Naive B cell (primary cell): ENCODE data around the gene VIT. TPM values are rescaled to one million over a fixed set of nuclear protein-coding genes. Genes with fewer than 3 reads are reported as not detected.

Source experiments
- ATAC-seq, 2 donors: fragments of 150-1000 bp; cut with Tn5 transposase; 2 replicates each; pipeline ENCODE4 v1.10.0; 2021; ENCODE audit warnings: low read depth in 2 of 2, mild to moderate bottlenecking in 2 of 2, moderate library complexity in 2 of 2
- DNase-seq: peaks from one replicate; pipeline ENCODE4 v3.0.0; 2022
- H3K27ac Mint-ChIP-seq, 6 donors: one replicate each; pipeline ENCODE4 v1.8.0; 2020 to 2022; ENCODE audit warnings: mild to moderate bottlenecking in 6 of 6, mixed read lengths in 6 of 6, moderate library complexity in 5 of 6, inconsistent platforms in 2 of 6
- H3K27me3 Mint-ChIP-seq, 3 donors: one replicate each; pipeline ENCODE4 v1.8.0; 2021 to 2022; ENCODE audit warnings: mixed read lengths in 3 of 3, mild to moderate bottlenecking in 1 of 3
- H3K36me3 Mint-ChIP-seq, 2 donors: one replicate each; pipeline ENCODE4 v1.8.0; 2020 to 2022; ENCODE audit warnings: mixed read lengths in 2 of 2, inconsistent platforms in 1 of 2, mild to moderate bottlenecking in 1 of 2
- H3K4me1 Mint-ChIP-seq, 3 donors: one replicate each; pipeline ENCODE4 v1.8.0; 2020 to 2022; ENCODE audit warnings: mixed read lengths in 3 of 3, inconsistent platforms in 1 of 3, mild to moderate bottlenecking in 1 of 3, moderate library complexity in 1 of 3
- H3K4me3 Mint-ChIP-seq, 8 donors: one replicate each; pipeline ENCODE4 v1.8.0; 2020 to 2022; ENCODE audit warnings: mild to moderate bottlenecking in 8 of 8, mixed read lengths in 8 of 8, moderate library complexity in 8 of 8, inconsistent platforms in 2 of 8
- H3K9me3 Mint-ChIP-seq, 7 donors: one replicate each; pipeline ENCODE4 v1.8.0; 2020 to 2022; ENCODE audit warnings: mixed read lengths in 7 of 7, mild to moderate bottlenecking in 5 of 7, inconsistent platforms in 2 of 7, moderate library complexity in 1 of 7
- polyA plus RNA-seq, 6 donors: library from polyadenylated mRNA; unstranded; fragments of 300-500 nt; fragmentation: Illumina TruSeq; gene quantifications; one replicate each; pipeline ENCODE4 v1.2.3, GENCODE V29; 2021; ENCODE audit warnings: low read depth in 6 of 6

The VIT gene, protein sequence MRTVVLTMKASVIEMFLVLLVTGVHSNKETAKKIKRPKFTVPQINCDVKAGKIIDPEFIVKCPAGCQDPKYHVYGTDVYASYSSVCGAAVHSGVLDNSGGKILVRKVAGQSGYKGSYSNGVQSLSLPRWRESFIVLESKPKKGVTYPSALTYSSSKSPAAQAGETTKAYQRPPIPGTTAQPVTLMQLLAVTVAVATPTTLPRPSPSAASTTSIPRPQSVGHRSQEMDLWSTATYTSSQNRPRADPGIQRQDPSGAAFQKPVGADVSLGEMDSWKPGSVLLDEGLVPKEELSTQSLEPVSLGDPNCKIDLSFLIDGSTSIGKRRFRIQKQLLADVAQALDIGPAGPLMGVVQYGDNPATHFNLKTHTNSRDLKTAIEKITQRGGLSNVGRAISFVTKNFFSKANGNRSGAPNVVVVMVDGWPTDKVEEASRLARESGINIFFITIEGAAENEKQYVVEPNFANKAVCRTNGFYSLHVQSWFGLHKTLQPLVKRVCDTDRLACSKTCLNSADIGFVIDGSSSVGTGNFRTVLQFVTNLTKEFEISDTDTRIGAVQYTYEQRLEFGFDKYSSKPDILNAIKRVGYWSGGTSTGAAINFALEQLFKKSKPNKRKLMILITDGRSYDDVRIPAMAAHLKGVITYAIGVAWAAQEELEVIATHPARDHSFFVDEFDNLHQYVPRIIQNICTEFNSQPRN
- not detected for polyA plus RNA-seq

GRCh38 chr2:36696533-36696932 is at the start of gene VIT:
TSS of gene VIT (plus strand) at chr2:36696707. CDS start at chr2:36716371, 19,664 bp downstream.
- no peaks in the 10 kb centered on the region for H3K4me1 Mint-ChIP-seq
- no peaks in the 10 kb centered on the region for H3K36me3 Mint-ChIP-seq
- no peaks in the 10 kb centered on the region for H3K27me3 Mint-ChIP-seq
- DNase-seq (no peak), ATAC-seq (no peak)
- no peaks in the 10 kb centered on the region for H3K9me3 Mint-ChIP-seq
- H3K27ac Mint-ChIP-seq, result no peak within 1 kb of the TSS
- no peak within 1 kb of the TSS for H3K4me3 Mint-ChIP-seq

DNA sequence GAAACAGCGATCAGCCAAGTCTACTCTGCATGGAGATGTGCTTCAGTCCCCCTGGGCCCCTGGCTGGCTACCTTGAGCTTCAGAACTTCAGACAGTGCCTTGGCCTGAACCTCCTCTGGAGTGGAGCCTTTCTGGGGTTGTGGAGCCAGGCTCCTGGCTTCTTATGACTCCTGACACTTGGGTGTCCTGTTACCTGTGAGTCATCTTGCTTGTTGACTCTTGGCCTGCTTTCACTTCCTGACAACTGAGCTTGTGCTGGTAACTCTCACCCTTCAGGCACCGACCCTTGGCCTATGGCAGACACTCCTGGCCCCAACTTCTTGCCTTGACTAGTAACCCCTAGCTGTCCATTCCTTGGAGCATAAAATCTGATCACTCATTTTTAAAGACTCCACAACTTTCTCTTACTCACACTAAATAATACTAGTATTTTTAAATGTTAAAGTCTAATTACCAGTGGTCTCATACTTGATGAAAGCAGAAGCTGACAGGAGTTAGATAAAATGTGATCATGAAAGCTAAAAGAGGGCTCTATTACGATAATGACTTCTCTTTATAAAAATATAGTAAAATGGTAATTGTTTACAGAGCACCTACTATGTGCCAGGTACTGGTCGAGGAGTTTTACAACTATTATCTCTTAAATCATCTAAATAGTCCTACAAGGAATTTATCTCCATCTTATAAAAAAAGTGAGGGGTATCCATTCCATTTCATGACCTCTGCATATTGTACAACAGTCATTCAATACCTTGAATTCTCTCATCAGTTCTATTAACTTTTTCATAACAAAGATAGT is 46.3 kb upstream of the VIT start:
- H3K27ac Mint-ChIP-seq, result peak overlapping the region in 2 of 6 donors; percentile 18 to 50
- peaks cover 0 to 8% (median 0%) of the 10 kb centered on the region in 7 donors for H3K9me3 Mint-ChIP-seq
- no peak overlapping the region for H3K4me3 Mint-ChIP-seq
- H3K27me3 Mint-ChIP-seq, result no peaks in the 10 kb centered on the region
- H3K4me1 Mint-ChIP-seq, result no peaks in the 10 kb centered on the region
- no peaks in the 10 kb centered on the region for H3K36me3 Mint-ChIP-seq
- DNase-seq (no peak), ATAC-seq (no peak)

DNA sequence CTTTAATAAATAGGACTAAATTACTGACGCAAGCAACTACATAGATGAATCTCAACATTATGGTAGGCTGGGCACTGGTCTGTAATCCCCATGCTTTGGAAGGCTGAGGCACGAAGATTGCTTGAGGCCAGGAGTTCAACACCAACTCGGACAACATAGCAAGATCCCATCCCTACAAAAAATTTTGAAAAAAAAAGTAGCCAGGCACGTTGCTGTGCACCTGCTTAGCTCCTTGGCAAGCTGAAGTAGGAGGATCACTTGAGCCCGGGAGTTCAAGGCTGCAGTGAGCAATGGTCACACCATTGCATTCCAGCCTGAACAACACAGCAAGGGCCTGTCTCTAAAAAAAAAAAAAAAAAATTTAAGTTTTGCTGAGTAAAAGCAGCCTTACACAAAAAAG is 43.4 kb upstream of the VIT start:
- H3K27ac Mint-ChIP-seq, result no peak overlapping the region
- H3K36me3 Mint-ChIP-seq, result no peaks in the 10 kb centered on the region
- ATAC-seq (no peak), DNase-seq (no peak)
- H3K4me3 Mint-ChIP-seq, result no peak overlapping the region
- peaks cover 0 to 4% (median 0%) of the 10 kb centered on the region in 3 donors for H3K27me3 Mint-ChIP-seq
- H3K9me3 Mint-ChIP-seq, result no peaks in the 10 kb centered on the region
- H3K4me1 Mint-ChIP-seq, result no peaks in the 10 kb centered on the region

- DNase-seq (no peak), ATAC-seq (no peak)
- Mint-ChIP-seq H3K4me1 (no peaks in the 10 kb centered on the region), H3K27ac (no peak overlapping the region), H3K9me3 (no peaks in the 10 kb centered on the region), H3K27me3 (peaks cover 0 to 4% (median 0%) of the 10 kb centered on the region in 3 donors), H3K4me3 (no peak overlapping the region), H3K36me3 (no peaks in the 10 kb centered on the region)
Observed at GRCh38 chr2:36653967-36654694, 42.4 kb upstream of the VIT start.

- Mint-ChIP-seq H3K36me3 (no peaks in the 10 kb centered on the region), H3K4me1 (no peaks in the 10 kb centered on the region), H3K9me3 (no peaks in the 10 kb centered on the region), H3K4me3 (no peak overlapping the region), H3K27me3 (peaks cover 0 to 4% (median 0%) of the 10 kb centered on the region in 3 donors), H3K27ac (no peak overlapping the region)
- no peak for ATAC-seq
- DNase-seq, result no peak
Observed at GRCh38 chr2:36655453-36655852, 41.1 kb upstream of the VIT start.

- Mint-ChIP-seq H3K36me3 (no peaks in the 10 kb centered on the region), H3K9me3 (no peaks in the 10 kb centered on the region), H3K4me3 (no peak overlapping the region), H3K27ac (no peak overlapping the region), H3K27me3 (peaks cover 0 to 4% (median 0%) of the 10 kb centered on the region in 3 donors), H3K4me1 (no peaks in the 10 kb centered on the region)
- ATAC-seq (no peak), DNase-seq (no peak)
Observed at GRCh38 chr2:36657703-36658102, 38.8 kb upstream of the VIT start.

GRCh38 chr2:36658277-36658748 is 38.2 kb upstream of the VIT start:
- H3K4me1 Mint-ChIP-seq, result no peaks in the 10 kb centered on the region
- no peaks in the 10 kb centered on the region for H3K9me3 Mint-ChIP-seq
- no peaks in the 10 kb centered on the region for H3K36me3 Mint-ChIP-seq
- H3K4me3 Mint-ChIP-seq, result no peak overlapping the region
- no peak for DNase-seq
- H3K27ac Mint-ChIP-seq, result no peak overlapping the region
- no peak for ATAC-seq
- peaks cover 0 to 4% (median 0%) of the 10 kb centered on the region in 3 donors for H3K27me3 Mint-ChIP-seq

DNA sequence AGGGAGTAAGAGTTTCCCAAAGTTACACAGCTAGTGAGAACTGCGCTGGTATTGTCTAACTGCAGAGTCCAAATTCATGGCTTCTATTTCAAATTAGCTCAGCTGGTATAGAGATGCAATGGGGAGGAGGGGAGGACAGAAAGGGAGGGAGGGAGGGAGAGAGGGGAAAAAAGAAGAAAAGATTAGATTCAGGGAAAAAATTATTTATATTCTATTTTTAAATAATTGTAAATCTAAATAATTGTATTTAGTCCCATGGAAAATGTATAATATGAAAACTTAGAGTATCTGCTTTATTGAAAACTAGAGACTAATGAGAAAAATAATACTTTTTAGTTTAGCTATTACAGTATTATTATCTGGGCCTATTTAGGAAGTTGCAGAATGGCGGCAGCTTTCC is 37.3 kb upstream of the VIT start:
- no peak for ATAC-seq
- Mint-ChIP-seq H3K27ac (no peak overlapping the region), H3K36me3 (no peaks in the 10 kb centered on the region), H3K9me3 (no peaks in the 10 kb centered on the region), H3K4me1 (no peaks in the 10 kb centered on the region), H3K4me3 (no peak overlapping the region), H3K27me3 (peaks cover 0 to 4% (median 0%) of the 10 kb centered on the region in 3 donors)
- DNase-seq, result no peak

DNA sequence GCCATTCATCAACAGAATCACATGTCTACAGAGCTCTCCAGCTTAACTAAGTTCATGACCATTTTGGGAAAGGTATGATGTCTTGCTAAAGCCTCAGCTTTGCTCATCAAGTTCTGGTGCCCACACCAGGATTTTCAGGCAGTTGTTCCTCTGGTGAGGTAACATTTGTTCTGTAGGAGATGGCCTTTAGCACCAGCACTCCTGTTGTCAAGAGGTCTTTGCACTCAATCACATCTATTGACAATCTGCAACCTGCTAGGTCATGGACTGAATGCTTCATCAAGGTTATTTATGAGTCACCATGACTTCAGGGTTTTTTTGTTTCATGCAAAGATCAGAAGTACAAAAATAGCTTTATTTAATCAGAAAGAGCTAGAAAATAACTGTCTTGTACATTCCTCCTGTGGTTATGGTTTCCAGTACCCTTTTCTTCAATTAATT is 36.6 kb upstream of the VIT start:
- H3K27ac Mint-ChIP-seq, result no peak overlapping the region
- no peak overlapping the region for H3K4me3 Mint-ChIP-seq
- H3K4me1 Mint-ChIP-seq, result no peaks in the 10 kb centered on the region

GRCh38 chr2:36662638-36663037 is 33.9 kb upstream of the VIT start:
- Mint-ChIP-seq H3K4me1 (no peaks in the 10 kb centered on the region), H3K27ac (no peak overlapping the region), H3K9me3 (no peaks in the 10 kb centered on the region), H3K36me3 (no peaks in the 10 kb centered on the region), H3K27me3 (peaks cover 0 to 3% (median 1%) of the 10 kb centered on the region in 3 donors), H3K4me3 (no peak overlapping the region)
- no peak for DNase-seq
- ATAC-seq, result no peak

More for the DNA sequence above, 36.6 kb upstream of the VIT start:
- Mint-ChIP-seq H3K9me3 (no peaks in the 10 kb centered on the region), H3K36me3 (no peaks in the 10 kb centered on the region), H3K27me3 (peaks cover 0 to 4% (median 0%) of the 10 kb centered on the region in 3 donors)
- ATAC-seq (no peak), DNase-seq (no peak)

GRCh38 chr2:36663295-36663694 is 33.2 kb upstream of the VIT start:
- no peaks in the 10 kb centered on the region for H3K36me3 Mint-ChIP-seq
- H3K4me1 Mint-ChIP-seq, result no peaks in the 10 kb centered on the region
- ATAC-seq, result no peak
- H3K27me3 Mint-ChIP-seq, result peaks cover 0 to 5% (median 0%) of the 10 kb centered on the region in 3 donors
- no peak overlapping the region for H3K4me3 Mint-ChIP-seq
- no peak for DNase-seq
- no peak overlapping the region for H3K27ac Mint-ChIP-seq
- no peaks in the 10 kb centered on the region for H3K9me3 Mint-ChIP-seq

GRCh38 chr2:36663851-36664695 is 32.4 kb upstream of the VIT start:
- H3K4me1 Mint-ChIP-seq, result no peaks in the 10 kb centered on the region
- DNase-seq (peak; percentile 18), ATAC-seq (peak in 1 of 2 donors; percentile 44)
- H3K27ac Mint-ChIP-seq, result no peak overlapping the region
- H3K4me3 Mint-ChIP-seq, result no peak overlapping the region
- H3K9me3 Mint-ChIP-seq, result no peaks in the 10 kb centered on the region
- no peaks in the 10 kb centered on the region for H3K36me3 Mint-ChIP-seq
- peaks cover 0 to 5% (median 0%) of the 10 kb centered on the region in 3 donors for H3K27me3 Mint-ChIP-seq
